Ovary (tissue), 3 donors: ENCODE data around the gene SYT3.

ENCODE experiments used
- CTCF ChIP-seq, 3 donors: fragments of 450-650 bp in 2 of 3; fragments of 200-600 bp in 1 of 3; IDR thresholded peaks; one replicate each; pipeline versions ENCODE4 v1.5.1 to v1.8.0; 2016 to 2022; ENCODE audit warnings: antibody characterized with exemption in 3 of 3, mild to moderate bottlenecking in 1 of 3
- EP300 ChIP-seq: sonication (generic); formaldehyde crosslinking; IDR thresholded peaks from one replicate; pipeline ENCODE4 v1.6.1; 2017; ENCODE audit warnings: antibody characterized with exemption
- POLR2A ChIP-seq: fragments of 450-650 bp; IDR thresholded peaks from one replicate; pipeline ENCODE4 v1.6.1; 2017; ENCODE audit warnings: antibody characterized with exemption, mild to moderate bottlenecking, moderate library complexity
- donor health status: DM: no; HTN: no; CAD: no.

- TF ChIP-seq CTCF (IDR thresholded peaks at IDR 0.05) (no peak), EP300 (no peak), POLR2A (no peak)
These were observed 10.0 kb upstream of the SYT3 start, which contains the start of gene C19orf81 for GRCh38 chr19:50649433-50650391.
